IPS-20b (cell line): ENCODE data around the gene HNRNPA1.

Experiments used
- H3K27ac ChIP-seq: one replicate; pipeline ENCODE4 v1.5.1; 2013; ENCODE audit warnings: low read length
- H3K27me3 ChIP-seq: 2 replicates; pipeline ENCODE4 v1.6.1; 2013; ENCODE audit warnings: mild to moderate bottlenecking, low read length, inconsistent platforms; ENCODE audit not compliant: insufficient read depth
- H3K36me3 ChIP-seq: 2 replicates; pipeline ENCODE4 v1.6.1; 2013; ENCODE audit warnings: low read depth, mild to moderate bottlenecking, inconsistent platforms, low read length, moderate library complexity; ENCODE audit not compliant: insufficient read depth
- H3K4me1 ChIP-seq: 2 replicates; pipeline ENCODE4 v1.6.1; 2013; ENCODE audit warnings: mild to moderate bottlenecking, control low read depth, inconsistent platforms, low read length, moderate library complexity; ENCODE audit not compliant: insufficient read depth
- H3K4me3 ChIP-seq: 2 replicates; pipeline ENCODE4 v1.5.1; 2013; ENCODE audit warnings: mild to moderate bottlenecking, low read length, inconsistent platforms
- H3K9ac ChIP-seq: 2 replicates; pipeline ENCODE4 v1.6.1; 2013; ENCODE audit warnings: low read depth, mild to moderate bottlenecking, inconsistent platforms, low read length, moderate library complexity
- H3K9me3 ChIP-seq: 2 replicates; pipeline ENCODE4 v1.6.1; 2013; ENCODE audit warnings: mild to moderate bottlenecking, low read depth, low read length, inconsistent platforms; ENCODE audit not compliant: insufficient read depth

The HNRNPA1 gene

GRCh38 chr12:54287261-54288157 is 7.0 kb downstream of the HNRNPA1 start:
- H3K27ac ChIP-seq = no peak overlapping the region
- no peak overlapping the region for H3K4me3 ChIP-seq
- peaks cover 9% of the 10 kb centered on the region; the same call in 1 of the 2 replicates for H3K4me1 ChIP-seq
- no peaks in the 10 kb centered on the region for H3K9me3 ChIP-seq
- H3K36me3 ChIP-seq = peaks cover 58% of the 10 kb centered on the region
- H3K9ac ChIP-seq = no peak overlapping the region
- no peaks in the 10 kb centered on the region for H3K27me3 ChIP-seq

- Histone ChIP-seq H3K4me3 (no peak overlapping the region), H3K27ac (no peak overlapping the region), H3K4me1 (no peaks in the 10 kb centered on the region), H3K9ac (no peak overlapping the region), H3K27me3 (no peaks in the 10 kb centered on the region), H3K36me3 (peaks cover 10% of the 10 kb centered on the region), H3K9me3 (no peaks in the 10 kb centered on the region)
These were observed 11.8 kb downstream of the HNRNPA1 start for GRCh38 chr12:54292083-54292930.

GRCh38 chr12:54292931-54293241 is 12.4 kb downstream of the HNRNPA1 start:
- no peak overlapping the region for H3K9ac ChIP-seq
- no peak overlapping the region for H3K4me3 ChIP-seq
- peaks cover 4% of the 10 kb centered on the region for H3K36me3 ChIP-seq

GRCh38 chr12:54294152-54294952 is 13.8 kb downstream of the HNRNPA1 start:
- H3K4me3 ChIP-seq = no peak overlapping the region
- no peaks in the 10 kb centered on the region for H3K36me3 ChIP-seq
- H3K27ac ChIP-seq = no peak overlapping the region
- no peaks in the 10 kb centered on the region for H3K9me3 ChIP-seq
- peaks cover 4% of the 10 kb centered on the region; the same call in 1 of the 2 replicates for H3K27me3 ChIP-seq
- no peaks in the 10 kb centered on the region; the same call in 1 of the 2 replicates for H3K4me1 ChIP-seq
- no peak overlapping the region for H3K9ac ChIP-seq

More at GRCh38 chr12:54292931-54293241, 12.4 kb downstream of the HNRNPA1 start:
- no peaks in the 10 kb centered on the region for H3K4me1 ChIP-seq
- no peak overlapping the region for H3K27ac ChIP-seq
- H3K9me3 ChIP-seq = no peaks in the 10 kb centered on the region
- no peaks in the 10 kb centered on the region for H3K27me3 ChIP-seq

- H3K9ac ChIP-seq = no peak overlapping the region
- H3K4me1 ChIP-seq = peaks cover 6% of the 10 kb centered on the region
These were observed 14.5 kb downstream of the HNRNPA1 start for GRCh38 chr12:54294953-54295566.

GRCh38 chr12:54296393-54297099 is 16.0 kb downstream of the HNRNPA1 start:
- no peaks in the 10 kb centered on the region for H3K9me3 ChIP-seq
- H3K4me1 ChIP-seq = peaks cover 15% of the 10 kb centered on the region
- no peak overlapping the region for H3K9ac ChIP-seq
- H3K4me3 ChIP-seq = no peak overlapping the region
- H3K27me3 ChIP-seq = peaks cover 16% of the 10 kb centered on the region
- no peak overlapping the region for H3K27ac ChIP-seq
- no peaks in the 10 kb centered on the region for H3K36me3 ChIP-seq

More at GRCh38 chr12:54294953-54295566, 14.5 kb downstream of the HNRNPA1 start:
- Histone ChIP-seq H3K36me3 (no peaks in the 10 kb centered on the region), H3K9me3 (no peaks in the 10 kb centered on the region), H3K4me3 (no peak overlapping the region), H3K27ac (no peak overlapping the region), H3K27me3 (peaks cover 12% of the 10 kb centered on the region)

- Histone ChIP-seq H3K27me3 (peaks cover 16% of the 10 kb centered on the region), H3K4me3 (no peak overlapping the region), H3K9me3 (no peaks in the 10 kb centered on the region), H3K36me3 (no peaks in the 10 kb centered on the region), H3K4me1 (peaks cover 27% of the 10 kb centered on the region), H3K27ac (no peak overlapping the region), H3K9ac (no peak overlapping the region)
These were observed 18.4 kb downstream of the HNRNPA1 start for GRCh38 chr12:54298904-54299303.

GRCh38 chr12:54299515-54300224 is 19.1 kb downstream of the HNRNPA1 start:
- H3K27me3 ChIP-seq = peaks cover 16% of the 10 kb centered on the region
- no peaks in the 10 kb centered on the region for H3K36me3 ChIP-seq
- peaks cover 35% of the 10 kb centered on the region for H3K4me1 ChIP-seq
- H3K4me3 ChIP-seq = peak overlapping the region; percentile 72
- no peak overlapping the region for H3K27ac ChIP-seq
- no peaks in the 10 kb centered on the region for H3K9me3 ChIP-seq
- H3K9ac ChIP-seq = peak overlapping the region; percentile 66; the same call in 1 of the 2 replicates

- Histone ChIP-seq H3K27ac (no peak overlapping the region), H3K4me1 (peaks cover 35% of the 10 kb centered on the region), H3K9ac (peak overlapping the region; percentile 66; the same call in 1 of the 2 replicates), H3K9me3 (no peaks in the 10 kb centered on the region), H3K4me3 (peak overlapping the region; percentile 72), H3K27me3 (peaks cover 16% of the 10 kb centered on the region), H3K36me3 (no peaks in the 10 kb centered on the region)
These were observed 19.8 kb downstream of the HNRNPA1 start for GRCh38 chr12:54300225-54300731.
